MM.1S (cell line): Measurements from ENCODE around the gene NCKAP5.

ENCODE experiments used
- DNase-seq: peaks from one replicate; pipeline ENCODE4 v3.0.0-alpha.2; 2015
- H2AFZ ChIP-seq: fragments of 300-600 bp; sonication (generic); 2 replicates; pipeline ENCODE4 v1.6.0; 2016; ENCODE audit warnings: antibody characterized with exemption, low read length
- H3F3A ChIP-seq: fragments of 300-600 bp; sonication (generic); 2 replicates; pipeline ENCODE4 v1.6.1; 2016; ENCODE audit warnings: mild to moderate bottlenecking, antibody characterized with exemption, low read length, moderate library complexity, mixed read lengths; ENCODE audit not compliant: insufficient read depth
- H3K27ac ChIP-seq: fragments of 300-600 bp; sonication (generic); 2 replicates; pipeline ENCODE4 v1.5.1; 2016; ENCODE audit warnings: mild to moderate bottlenecking, low read length
- H3K27me3 ChIP-seq: fragments of 300-600 bp; sonication (generic); replicated peaks from 2 replicates; pipeline ENCODE4 v1.6.0; 2016; ENCODE audit warnings: low read length; ENCODE audit not compliant: insufficient read depth
- H3K36me3 ChIP-seq: fragments of 300-600 bp; sonication (generic); replicated peaks from 2 replicates; pipeline ENCODE4 v1.6.1; 2016; ENCODE audit warnings: mild to moderate bottlenecking, low read length, mixed read lengths; ENCODE audit not compliant: insufficient read depth
- H3K4me1 ChIP-seq: fragments of 300-600 bp; sonication (generic); 2 replicates; pipeline ENCODE4 v1.6.1; 2016; ENCODE audit warnings: low read length, mixed read lengths
- H3K4me2 ChIP-seq: fragments of 300-600 bp; sonication (generic); 2 replicates; pipeline ENCODE4 v1.6.0; 2016; ENCODE audit warnings: low read depth, low read length
- H3K4me3 ChIP-seq: fragments of 300-600 bp; sonication (generic); 2 replicates; pipeline ENCODE4 v1.5.1; 2016; ENCODE audit warnings: low read length, mixed read lengths
- H3K79me2 ChIP-seq: fragments of 300-600 bp; sonication (generic); 2 replicates; pipeline ENCODE4 v1.6.1; 2016; ENCODE audit warnings: mixed run types, low read length, mixed read lengths
- H3K9ac ChIP-seq: fragments of 300-600 bp; sonication (generic); 2 replicates; pipeline ENCODE4 v1.6.1; 2016; ENCODE audit warnings: low read length, mixed read lengths
- H3K9me2 ChIP-seq: fragments of 300-600 bp; sonication (generic); replicated peaks from 2 replicates; pipeline ENCODE4 v1.6.1; 2016; ENCODE audit warnings: mild to moderate bottlenecking, low read length, mixed read lengths; ENCODE audit not compliant: insufficient read depth
- H3K9me3 ChIP-seq: fragments of 300-600 bp; sonication (generic); replicated peaks from 2 replicates; pipeline ENCODE4 v1.6.1; 2016; ENCODE audit warnings: mild to moderate bottlenecking, low read length, mixed read lengths; ENCODE audit not compliant: insufficient read depth
- H4K20me1 ChIP-seq: fragments of 300-600 bp; sonication (generic); 2 replicates; pipeline ENCODE4 v1.6.1; 2016; ENCODE audit warnings: mild to moderate bottlenecking, low read length, moderate library complexity, mixed read lengths; ENCODE audit not compliant: insufficient read depth
- CTCF ChIP-seq: fragments of 300-600 bp; sonication (generic); IDR thresholded peaks from 2 replicates; pipeline ENCODE4 v1.5.1; 2016; ENCODE audit warnings: antibody characterized with exemption, low read length, mixed read lengths
- EZH2 ChIP-seq: fragments of 300-600 bp; sonication (generic); optimal IDR thresholded peaks from 2 replicates; pipeline ENCODE3; 2017; ENCODE audit warnings: low read depth, mild to moderate bottlenecking, antibody characterized with exemption, low read length, mixed read lengths
- EZH2phosphoT487 ChIP-seq: fragments of 300-600 bp; sonication (generic); IDR thresholded peaks from 2 replicates; pipeline ENCODE4 v1.6.1; 2018; ENCODE audit warnings: antibody characterized with exemption, low read length

NCKAP5 gene

GRCh38 chr2:133253793-133254192, 314.5 kb downstream of the NCKAP5 start:
- Histone ChIP-seq H3K9me2 (no peaks in the 10 kb centered on the region), H3K79me2 (no peaks in the 10 kb centered on the region), H3K27ac (no peak overlapping the region), H3K4me2 (no peak overlapping the region), H2AFZ (no peak overlapping the region), H4K20me1 (no peaks in the 10 kb centered on the region), H3K9ac (no peak overlapping the region), H3K4me1 (no peaks in the 10 kb centered on the region), H3K27me3 (no peaks in the 10 kb centered on the region), H3K4me3 (no peak overlapping the region), H3K9me3 (no peaks in the 10 kb centered on the region), H3F3A (no peaks in the 10 kb centered on the region), H3K36me3 (no peaks in the 10 kb centered on the region)
- TF ChIP-seq EZH2 (no peak), EZH2phosphoT487 (no peak), CTCF (no peak)
- no peak for DNase-seq

- H3K27ac ChIP-seq, result no peak overlapping the region
- H2AFZ ChIP-seq, result no peak overlapping the region
- H3K4me1 ChIP-seq, result peaks cover 2% of the 10 kb centered on the region; the same call in 1 of the 2 replicates
- H3K9me2 ChIP-seq, result no peaks in the 10 kb centered on the region
- no peak overlapping the region for H3K9ac ChIP-seq
- no peaks in the 10 kb centered on the region for H3K27me3 ChIP-seq
- no peaks in the 10 kb centered on the region for H3K36me3 ChIP-seq
- no peak overlapping the region for H3K4me2 ChIP-seq
- DNase-seq, result no peak
- H3K4me3 ChIP-seq, result no peak overlapping the region
- no peaks in the 10 kb centered on the region for H4K20me1 ChIP-seq
- no peaks in the 10 kb centered on the region for H3K79me2 ChIP-seq
- H3F3A ChIP-seq, result no peaks in the 10 kb centered on the region
- H3K9me3 ChIP-seq, result no peaks in the 10 kb centered on the region
- no peak for TF ChIP-seq EZH2
- TF ChIP-seq EZH2phosphoT487, result no peak
- no peak for TF ChIP-seq CTCF
These were observed 315.4 kb downstream of the NCKAP5 start for GRCh38 chr2:133252780-133253355.

GRCh38 chr2:133249362-133249761, 318.9 kb downstream of the NCKAP5 start:
- Histone ChIP-seq H3K9ac (no peak overlapping the region), H3K27me3 (no peaks in the 10 kb centered on the region), H3F3A (no peaks in the 10 kb centered on the region), H3K9me3 (no peaks in the 10 kb centered on the region), H3K4me3 (no peak overlapping the region), H3K27ac (no peak overlapping the region), H3K36me3 (no peaks in the 10 kb centered on the region), H4K20me1 (no peaks in the 10 kb centered on the region), H3K4me2 (no peak overlapping the region), H3K79me2 (no peaks in the 10 kb centered on the region), H2AFZ (no peak overlapping the region), H3K4me1 (peaks cover 6% of the 10 kb centered on the region; the same call in 1 of the 2 replicates), H3K9me2 (no peaks in the 10 kb centered on the region)
- no peak for TF ChIP-seq EZH2
- no peak for TF ChIP-seq CTCF
- TF ChIP-seq EZH2phosphoT487, result no peak
- no peak for DNase-seq
